ENCODE data around the gene BAZ1B. TPM values are rescaled to one million over a fixed set of nuclear protein-coding genes. Genes with fewer than 3 reads are reported as not detected.

The BAZ1B gene
- total and polyA plus RNA-seq, 12 donors = 14.5 to 65.5 (median 43.7) TPM

DNA sequence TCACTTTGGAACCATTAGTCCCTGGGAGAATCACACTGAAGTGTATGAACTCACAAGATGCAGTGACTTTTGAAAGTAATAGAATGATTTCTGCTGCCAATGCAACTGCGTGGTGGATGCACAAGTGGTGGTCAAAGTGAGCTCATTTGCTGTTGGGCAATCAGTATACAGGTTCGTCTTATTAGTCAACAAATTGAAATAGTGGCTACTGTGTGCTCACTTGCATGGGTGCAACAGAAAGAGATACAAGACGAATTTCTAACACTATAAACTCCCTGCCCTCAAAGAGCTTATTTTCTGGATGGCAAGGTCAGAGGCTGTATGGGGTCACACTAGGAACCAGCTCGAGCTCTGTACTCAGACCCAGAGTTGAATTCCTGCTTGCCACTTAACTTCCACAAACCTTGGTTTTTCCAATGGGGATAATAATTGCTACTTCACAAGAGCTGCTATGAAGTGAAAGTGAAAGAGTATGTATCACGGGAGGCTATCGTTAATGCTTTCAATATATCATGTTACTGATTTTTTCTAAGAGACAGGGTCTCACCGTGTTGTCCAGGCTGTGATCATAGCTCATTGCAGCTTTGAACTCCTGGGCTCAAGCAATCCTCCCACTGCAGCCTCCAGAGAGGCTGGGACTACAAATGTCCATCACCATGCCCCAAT is 43.7 kb upstream of the BAZ1B start:
- TF ChIP-seq, protein P1, sequence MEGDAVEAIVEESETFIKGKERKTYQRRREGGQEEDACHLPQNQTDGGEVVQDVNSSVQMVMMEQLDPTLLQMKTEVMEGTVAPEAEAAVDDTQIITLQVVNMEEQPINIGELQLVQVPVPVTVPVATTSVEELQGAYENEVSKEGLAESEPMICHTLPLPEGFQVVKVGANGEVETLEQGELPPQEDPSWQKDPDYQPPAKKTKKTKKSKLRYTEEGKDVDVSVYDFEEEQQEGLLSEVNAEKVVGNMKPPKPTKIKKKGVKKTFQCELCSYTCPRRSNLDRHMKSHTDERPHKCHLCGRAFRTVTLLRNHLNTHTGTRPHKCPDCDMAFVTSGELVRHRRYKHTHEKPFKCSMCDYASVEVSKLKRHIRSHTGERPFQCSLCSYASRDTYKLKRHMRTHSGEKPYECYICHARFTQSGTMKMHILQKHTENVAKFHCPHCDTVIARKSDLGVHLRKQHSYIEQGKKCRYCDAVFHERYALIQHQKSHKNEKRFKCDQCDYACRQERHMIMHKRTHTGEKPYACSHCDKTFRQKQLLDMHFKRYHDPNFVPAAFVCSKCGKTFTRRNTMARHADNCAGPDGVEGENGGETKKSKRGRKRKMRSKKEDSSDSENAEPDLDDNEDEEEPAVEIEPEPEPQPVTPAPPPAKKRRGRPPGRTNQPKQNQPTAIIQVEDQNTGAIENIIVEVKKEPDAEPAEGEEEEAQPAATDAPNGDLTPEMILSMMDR (IDR thresholded peaks at IDR 0.05) = no peak
- TF ChIP-seq POLR2A (IDR thresholded peaks at IDR 0.05) = no peak
- no peaks in the 10 kb centered on the region for H3K9me3 ChIP-seq (replicated peaks in 1 of 3)
- 22 to 49% (median 37%) methylated on average over 7 of the region's 7 CpGs for WGBS, 4 donors
- H3K27me3 ChIP-seq = no peaks in the 10 kb centered on the region
- peak overlapping the region in 2 of 4 donors; percentile 8 to 45 for H3K4me3 ChIP-seq
- no peak for DNase-seq
- peaks cover 0 to 22% of the 10 kb centered on the region in 2 donors for H3K36me3 ChIP-seq (replicated peaks in 1 of 2)
- intact Hi-C loops (cut with DNase I) = no loop called here
- H3K27ac ChIP-seq = no peak overlapping the region
- no peaks in the 10 kb centered on the region for H3K4me1 ChIP-seq (replicated peaks in 1 of 2)

DNA sequence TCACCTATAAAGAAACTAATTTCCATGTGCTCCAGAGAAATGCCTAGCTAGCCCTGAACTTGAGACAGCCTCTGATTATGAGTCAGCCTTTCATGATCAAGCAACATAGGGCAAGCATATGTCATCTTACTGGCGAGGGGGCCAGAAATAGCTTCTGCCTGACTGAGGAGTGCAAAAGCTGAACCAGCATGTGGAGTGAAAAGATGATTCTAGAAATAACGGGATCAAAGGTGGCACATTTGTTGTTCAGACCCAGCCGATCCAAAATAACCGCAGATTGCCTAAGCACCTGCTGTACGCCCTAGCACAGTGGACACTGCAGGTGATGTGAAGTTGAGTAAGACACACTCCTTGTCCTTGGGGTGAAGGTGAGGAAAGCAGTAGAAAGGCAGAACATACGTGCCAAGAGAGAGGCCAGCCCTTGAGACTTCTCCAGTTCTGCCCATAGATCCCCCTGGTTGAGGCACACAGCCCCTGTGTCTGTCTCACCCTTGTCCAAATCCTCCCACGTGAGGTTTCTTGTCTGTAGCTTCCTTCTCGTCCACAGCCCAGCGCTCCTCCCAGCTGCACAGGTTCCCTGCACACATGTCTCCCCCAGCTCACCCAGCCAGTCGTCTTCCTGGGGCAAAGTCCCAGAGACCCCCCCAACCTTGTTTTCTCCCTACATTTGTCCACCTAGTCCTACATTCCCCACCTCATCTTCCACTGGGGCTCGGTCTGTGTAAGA is 38.2 kb upstream of the BAZ1B start:
- Histone ChIP-seq H3K4me1 (replicated peaks in 1 of 2) (peaks cover 13 to 26% of the 10 kb centered on the region in 2 donors), H3K9me3 (replicated peaks in 1 of 3) (no peaks in the 10 kb centered on the region), H3K27ac (peak overlapping the region in 3 of 5 donors; percentile 68 to 75 (median 73)), H3K36me3 (replicated peaks in 1 of 2) (no peaks in the 10 kb centered on the region), H3K4me3 (no peak overlapping the region), H3K27me3 (no peaks in the 10 kb centered on the region)
- intact Hi-C loops (cut with DNase I) = no loop called here
- TF ChIP-seq, protein P1 (IDR thresholded peaks at IDR 0.05) = no peak
- TF ChIP-seq POLR2A (IDR thresholded peaks at IDR 0.05) = peak in 1 of 2 donors; percentile 46
- DNase-seq = peak; percentile 51 to 81 (median 71)
- 47 to 59% (median 50%) methylated on average over 11 of the region's 11 CpGs for WGBS, 4 donors

DNA sequence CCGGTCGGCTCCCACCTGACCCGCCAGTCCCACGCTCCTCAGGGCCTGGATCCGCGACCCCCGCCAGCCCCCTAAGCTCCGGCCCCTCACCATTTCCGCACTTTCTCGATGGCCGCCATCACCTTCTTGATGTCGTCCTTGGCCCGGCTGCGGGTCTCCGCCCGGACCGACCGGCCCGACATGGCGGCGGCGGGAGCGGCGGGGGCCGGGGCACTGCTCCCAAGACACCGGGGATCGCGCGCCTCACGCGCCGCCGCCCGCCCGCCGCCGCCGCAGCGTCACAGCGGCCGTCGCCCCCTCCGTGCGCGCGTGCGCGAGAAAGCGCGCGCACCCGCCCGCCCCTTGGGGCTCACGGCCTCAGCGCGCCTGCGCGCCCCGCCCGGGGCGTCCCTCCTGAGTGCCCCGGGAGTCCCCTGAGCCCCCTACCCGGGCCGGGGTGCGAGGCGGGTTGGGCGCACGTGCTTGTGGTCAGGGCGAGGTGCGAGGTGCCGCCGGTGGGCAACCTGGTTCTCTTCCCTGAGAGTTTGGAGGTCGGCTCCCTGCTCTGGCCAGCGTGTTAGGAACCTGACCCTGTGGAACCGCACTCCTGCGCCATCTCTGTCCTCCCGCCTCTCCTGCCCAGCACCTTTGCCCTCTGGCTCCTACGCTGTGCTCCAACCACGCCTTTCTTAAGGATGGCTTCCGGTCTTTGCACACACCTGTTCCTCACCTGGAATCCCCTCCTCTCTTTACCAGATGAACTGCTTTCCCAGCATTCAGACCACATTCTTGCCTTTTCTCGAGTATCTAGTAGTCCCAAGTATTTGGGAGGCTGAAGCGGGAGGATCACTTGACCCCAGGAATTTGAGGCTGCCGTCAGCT is 35.5 kb upstream of the BAZ1B start, which contains the start of gene BCL7B:
BCL7B (minus strand) TSS at position 294 of the 861 bp plus-strand sequence; CDS start at position 182, 112 bp downstream.
- Histone ChIP-seq H3K27ac (peak within 1 kb of the TSS; percentile 97 to 100 (median 99)), H3K36me3 (replicated peaks in 1 of 2) (peaks cover 0 to 9% of the 10 kb centered on the region in 2 donors), H3K9me3 (replicated peaks in 1 of 3) (no peaks in the 10 kb centered on the region), H3K27me3 (no peaks in the 10 kb centered on the region), H3K4me1 (replicated peaks in 1 of 2) (peaks cover 16 to 33% of the 10 kb centered on the region in 2 donors), H3K4me3 (peak within 1 kb of the TSS in 3 of 4 donors; percentile 36 to 99 (median 56))
- peak; percentile 54 to 79 for TF ChIP-seq POLR2A (IDR thresholded peaks at IDR 0.05)
- TF ChIP-seq, protein P1 (IDR thresholded peaks at IDR 0.05) = no peak
- peak; percentile 61 to 78 (median 69) for DNase-seq
- WGBS, 4 donors = 4 to 26% (median 15%) methylated on average over 11 to 83 of the region's 83 CpGs
- intact Hi-C loops (cut with DNase I) = no loop called here

DNA sequence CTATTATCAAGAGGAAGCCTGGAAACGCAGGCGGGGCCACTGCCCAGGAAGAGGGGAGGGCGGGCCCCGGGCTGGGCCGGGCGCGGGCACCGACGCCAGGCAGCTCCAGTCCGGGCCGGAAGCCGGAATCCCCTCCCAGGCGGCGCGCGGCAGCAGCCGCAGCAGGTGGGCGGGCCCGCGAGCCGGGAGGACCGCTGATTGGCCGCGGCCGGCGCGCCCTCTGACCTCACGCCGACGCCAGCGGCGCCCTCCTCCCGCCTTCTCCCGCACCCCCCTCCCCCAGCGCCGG is 35.0 kb upstream of the BAZ1B start:
- intact Hi-C loops (cut with DNase I) = no loop called here
- peak overlapping the region in 3 of 4 donors; percentile 30 to 99 (median 36) for H3K4me3 ChIP-seq
- H3K27ac ChIP-seq = peak overlapping the region; percentile 97 to 100 (median 99)
- H3K36me3 ChIP-seq (replicated peaks in 1 of 2) = peaks cover 0 to 15% of the 10 kb centered on the region in 2 donors
- whole genome bisulfite sequencing, 4 donors = 0% methylated on average over 2 to 36 of the region's 36 CpGs; no CpG with 5 or more reads in 1 of the 4 donors
- TF ChIP-seq, protein P1 (IDR thresholded peaks at IDR 0.05) = no peak
- no peak for TF ChIP-seq POLR2A (IDR thresholded peaks at IDR 0.05)
- H3K9me3 ChIP-seq (replicated peaks in 1 of 3) = no peaks in the 10 kb centered on the region
- peak; percentile 93 to 97 (median 95) for DNase-seq
- no peaks in the 10 kb centered on the region for H3K27me3 ChIP-seq
- peaks cover 16 to 33% of the 10 kb centered on the region in 2 donors for H3K4me1 ChIP-seq (replicated peaks in 1 of 2)

All from adrenal gland (tissue), 12 donors.